Skeletal muscle satellite cell (primary cell): ENCODE measurements around the gene CEP164.

ENCODE experiments used
- H3K27me3 ChIP-seq: 2 replicates; pipeline ENCODE4 v1.7.0; 2013; ENCODE audit warnings: low read length; ENCODE audit not compliant: control insufficient read depth, insufficient read depth
- H3K36me3 ChIP-seq: 2 replicates; pipeline ENCODE4 v1.7.0; 2013; ENCODE audit warnings: mild to moderate bottlenecking, control low read depth, low read length; ENCODE audit not compliant: insufficient read depth
- H3K4me1 ChIP-seq: 2 replicates; pipeline ENCODE4 v1.7.0; 2013; ENCODE audit warnings: low read length; ENCODE audit not compliant: control insufficient read depth, insufficient read depth
- H3K4me2 ChIP-seq: 2 replicates; pipeline ENCODE4 v1.7.0; 2013; ENCODE audit warnings: mild to moderate bottlenecking, low read length
- H3K4me3 ChIP-seq: 2 replicates; pipeline ENCODE4 v1.7.0; 2013; ENCODE audit warnings: low read length
- H3K9ac ChIP-seq: 2 replicates; pipeline ENCODE4 v1.7.0; 2013; ENCODE audit warnings: mild to moderate bottlenecking, low read depth, low read length, moderate library complexity
- H3K9me3 ChIP-seq: replicated peaks from 2 replicates; pipeline ENCODE4 v1.7.0; 2013; ENCODE audit warnings: mild to moderate bottlenecking, control low read depth, low read length

The CEP164 gene

DNA sequence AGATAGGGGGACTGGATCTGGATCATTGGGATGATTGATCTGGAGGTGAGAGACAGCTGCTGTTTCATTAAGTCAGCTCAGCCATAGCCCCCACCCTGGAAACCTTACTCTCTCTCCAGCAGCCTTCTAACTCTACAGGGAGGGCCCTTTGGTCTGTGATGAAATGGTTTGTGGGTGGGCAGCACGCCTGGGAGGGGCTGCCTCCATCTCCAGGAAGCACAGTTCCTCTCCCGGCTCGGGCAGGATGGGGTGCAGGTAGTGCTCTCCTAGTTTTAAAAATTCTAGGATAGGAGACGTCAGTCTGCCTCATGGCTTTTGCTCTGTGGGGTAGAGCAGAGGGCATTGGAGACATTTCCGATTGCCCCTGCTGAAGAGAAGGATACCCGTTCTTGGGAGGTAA, 89.7 kb downstream of the CEP164 start:
- peaks cover 13% of the 10 kb centered on the region for H3K27me3 ChIP-seq
- no peak overlapping the region for H3K4me3 ChIP-seq
- no peak overlapping the region for H3K4me2 ChIP-seq
- H3K36me3 ChIP-seq, result no peaks in the 10 kb centered on the region
- no peak overlapping the region for H3K9ac ChIP-seq
- no peaks in the 10 kb centered on the region for H3K4me1 ChIP-seq
- no peaks in the 10 kb centered on the region for H3K9me3 ChIP-seq

DNA sequence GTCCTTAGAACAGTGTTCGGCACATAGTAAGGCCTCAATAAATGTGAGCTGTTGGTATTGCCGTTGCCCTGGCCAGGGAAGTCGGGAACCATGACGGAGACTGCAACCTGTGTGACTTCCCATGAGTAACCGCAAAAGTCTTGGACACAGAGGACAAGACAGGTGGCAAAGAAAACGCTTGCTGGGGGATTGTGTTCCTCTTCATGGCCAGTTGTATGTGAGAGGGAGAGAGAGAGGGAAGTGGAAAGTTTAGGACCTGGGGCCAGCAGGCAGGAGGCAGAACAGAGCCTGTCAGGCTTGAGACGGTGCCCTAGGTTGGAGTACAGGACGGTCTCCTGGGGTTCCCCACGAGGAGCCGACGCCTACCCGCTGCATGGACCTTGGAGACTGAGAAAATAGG, 90.2 kb downstream of the CEP164 start:
- H3K4me3 ChIP-seq, result no peak overlapping the region
- H3K9ac ChIP-seq, result no peak overlapping the region
- H3K4me1 ChIP-seq, result no peaks in the 10 kb centered on the region
- no peaks in the 10 kb centered on the region for H3K36me3 ChIP-seq
- H3K27me3 ChIP-seq, result peaks cover 16% of the 10 kb centered on the region
- H3K4me2 ChIP-seq, result no peak overlapping the region
- no peaks in the 10 kb centered on the region for H3K9me3 ChIP-seq

DNA sequence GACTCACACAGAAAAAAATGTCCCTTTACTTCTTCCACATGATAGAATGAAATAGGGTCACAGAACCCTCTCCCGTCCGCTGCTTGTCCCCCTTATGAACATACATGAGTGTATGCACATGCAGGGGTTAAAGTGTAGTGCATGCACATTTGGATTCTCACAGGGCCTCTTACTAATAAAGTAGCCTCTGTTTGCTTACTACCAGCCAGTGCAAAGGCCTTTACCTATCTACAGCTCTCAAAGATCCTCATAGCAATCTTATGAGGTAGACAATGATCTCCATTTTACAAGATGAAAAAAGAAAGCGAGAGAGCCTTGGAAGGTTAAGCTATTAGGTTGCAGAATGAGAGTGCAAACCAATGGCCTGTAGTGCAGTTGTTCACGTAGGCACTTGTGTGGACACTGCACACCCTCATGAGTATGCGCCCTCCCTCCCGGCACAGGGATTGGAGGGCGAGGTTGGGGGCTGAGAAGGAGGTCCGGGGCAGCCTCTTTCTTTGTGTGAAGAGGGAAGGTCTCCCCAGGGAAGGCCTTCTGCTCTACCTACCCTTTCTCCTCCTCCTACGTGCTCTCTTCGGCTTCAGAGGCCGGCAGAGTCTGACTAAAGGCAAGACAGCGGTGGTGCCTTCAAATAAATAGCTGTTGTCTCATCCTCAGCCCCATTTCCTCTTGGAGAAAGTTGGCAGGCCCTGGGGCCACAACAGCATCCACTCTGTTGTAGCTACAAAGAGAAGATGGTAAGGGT, 91.3 kb downstream of the CEP164 start:
- H3K4me2 ChIP-seq, result no peak overlapping the region
- no peak overlapping the region for H3K9ac ChIP-seq
- peaks cover 19% of the 10 kb centered on the region for H3K27me3 ChIP-seq

DNA sequence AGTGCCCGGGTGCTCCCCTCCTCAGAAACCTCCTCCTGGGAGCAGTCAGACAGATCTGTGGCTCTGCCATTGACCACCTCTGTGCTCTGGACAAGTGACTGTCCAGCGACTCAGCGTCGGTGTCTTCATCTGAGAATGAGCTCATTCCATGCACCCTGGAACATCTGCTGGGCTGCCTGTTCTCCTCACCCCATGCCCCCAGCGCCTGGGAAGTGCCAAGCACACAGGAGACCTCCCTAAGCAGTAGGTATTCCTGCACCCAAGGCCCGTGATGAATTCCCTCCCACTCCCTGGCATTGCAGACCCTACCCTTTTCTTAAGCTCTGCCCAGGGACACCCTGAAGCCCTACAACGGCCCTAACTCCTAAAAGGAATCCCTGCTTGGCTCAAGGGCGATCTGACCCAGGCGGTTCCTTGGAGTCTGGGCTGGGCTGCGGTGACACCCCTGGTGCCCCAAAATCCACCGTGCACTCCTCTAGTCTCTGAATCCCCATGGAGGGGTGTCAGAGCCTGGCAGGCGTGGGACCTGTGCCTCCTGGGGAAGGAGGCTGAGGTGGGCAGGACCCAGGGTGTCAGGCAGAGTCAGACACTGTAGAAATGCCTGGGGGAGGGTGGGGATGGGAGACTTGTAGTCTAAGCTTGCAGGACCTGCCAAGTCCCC, 92.0 kb downstream of the CEP164 start:
- H3K9ac ChIP-seq, result no peak overlapping the region
- H3K4me3 ChIP-seq, result no peak overlapping the region
- no peak overlapping the region for H3K4me2 ChIP-seq
- no peaks in the 10 kb centered on the region for H3K9me3 ChIP-seq
- no peaks in the 10 kb centered on the region for H3K36me3 ChIP-seq
- peaks cover 24% of the 10 kb centered on the region for H3K27me3 ChIP-seq
- no peaks in the 10 kb centered on the region for H3K4me1 ChIP-seq

More for the DNA sequence above, 91.3 kb downstream of the CEP164 start:
- no peaks in the 10 kb centered on the region for H3K4me1 ChIP-seq
- H3K4me3 ChIP-seq, result no peak overlapping the region
- H3K36me3 ChIP-seq, result no peaks in the 10 kb centered on the region
- H3K9me3 ChIP-seq, result no peaks in the 10 kb centered on the region

DNA sequence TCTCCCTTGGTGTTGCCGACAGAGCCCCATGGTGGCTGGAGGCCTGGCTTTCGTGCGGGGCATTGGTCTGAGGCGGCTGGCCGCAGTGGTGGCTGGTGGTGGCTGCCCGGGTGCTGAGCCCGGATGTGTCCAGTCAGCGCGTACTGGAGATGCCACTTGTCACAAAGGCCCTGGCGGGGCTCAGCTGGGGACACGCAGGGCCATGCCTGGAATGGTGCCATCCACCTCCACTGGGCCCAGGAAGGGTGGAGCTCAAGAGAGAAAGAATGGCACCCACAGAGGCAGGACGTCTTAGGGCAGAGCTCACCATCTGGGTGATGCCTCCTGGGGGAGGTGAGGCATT, 92.5 kb downstream of the CEP164 start:
- Histone ChIP-seq H3K4me2 (no peak overlapping the region), H3K27me3 (peaks cover 26% of the 10 kb centered on the region), H3K9ac (no peak overlapping the region), H3K9me3 (no peaks in the 10 kb centered on the region), H3K4me1 (no peaks in the 10 kb centered on the region), H3K4me3 (no peak overlapping the region), H3K36me3 (no peaks in the 10 kb centered on the region)

DNA sequence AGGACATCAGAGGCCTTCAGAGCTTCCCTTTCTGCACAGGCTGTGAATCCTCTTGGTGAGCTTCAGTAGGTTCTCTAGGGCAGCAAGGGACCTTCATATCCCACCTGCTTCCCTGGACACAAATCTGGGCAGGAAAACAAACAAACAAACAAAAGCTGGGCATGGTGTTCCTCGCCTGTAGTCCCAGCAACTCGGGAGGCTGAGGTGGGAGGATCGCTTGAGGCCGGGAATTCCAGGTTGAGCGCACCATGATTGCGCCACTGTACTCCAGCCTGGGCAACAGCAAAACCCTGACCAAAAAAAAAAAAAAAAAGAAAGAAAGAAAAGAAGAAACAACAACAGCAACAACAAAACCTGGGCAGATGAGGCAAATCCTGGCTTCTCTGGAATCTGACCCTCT, 92.9 kb downstream of the CEP164 start:
- Histone ChIP-seq H3K9me3 (no peaks in the 10 kb centered on the region), H3K4me1 (no peaks in the 10 kb centered on the region), H3K36me3 (no peaks in the 10 kb centered on the region), H3K4me3 (no peak overlapping the region), H3K27me3 (peaks cover 26% of the 10 kb centered on the region), H3K9ac (no peak overlapping the region), H3K4me2 (no peak overlapping the region)

DNA sequence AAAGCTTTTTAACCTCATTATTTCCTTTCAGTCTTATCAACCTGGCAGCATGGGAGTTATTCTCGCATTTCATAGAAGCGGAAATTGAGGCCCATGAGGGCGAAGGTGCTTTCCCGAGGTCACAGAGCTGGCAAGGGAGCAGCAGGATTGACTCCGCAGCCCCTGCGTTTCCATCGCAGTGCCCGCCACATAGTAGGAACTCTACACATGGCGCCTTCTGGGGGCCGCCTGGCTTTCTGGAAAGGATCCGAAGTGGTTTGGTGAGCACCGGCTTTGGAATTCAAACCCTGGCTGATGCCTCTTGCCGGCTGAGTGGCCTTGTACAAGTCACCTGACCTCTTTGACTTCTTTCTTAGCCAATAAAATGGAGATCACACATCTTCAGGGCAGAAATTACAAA, 93.4 kb downstream of the CEP164 start:
- no peaks in the 10 kb centered on the region for H3K4me1 ChIP-seq
- H3K4me3 ChIP-seq, result no peak overlapping the region
- H3K36me3 ChIP-seq, result no peaks in the 10 kb centered on the region
- peaks cover 26% of the 10 kb centered on the region for H3K27me3 ChIP-seq
- H3K9me3 ChIP-seq, result no peaks in the 10 kb centered on the region
- H3K4me2 ChIP-seq, result no peak overlapping the region
- H3K9ac ChIP-seq, result no peak overlapping the region

DNA sequence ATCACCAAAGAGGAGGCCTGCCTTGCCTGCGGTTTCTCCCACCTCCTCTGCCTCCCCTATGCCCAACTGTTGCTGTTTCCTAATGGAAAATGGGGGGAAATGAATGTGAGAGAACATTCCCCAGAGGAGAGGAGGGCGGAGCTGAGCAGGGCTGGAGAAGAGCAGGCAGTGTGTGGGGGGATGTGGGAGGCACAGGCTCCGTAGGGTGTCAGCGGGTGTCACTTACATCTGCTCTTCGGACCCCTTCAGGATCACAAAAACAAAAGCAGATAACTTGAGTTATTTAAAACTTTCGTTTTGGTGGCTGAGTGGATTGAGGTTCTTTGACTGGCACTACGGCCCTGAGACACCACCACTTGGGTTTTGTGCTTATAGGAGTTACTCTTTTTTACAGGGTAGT, 93.8 kb downstream of the CEP164 start:
- Histone ChIP-seq H3K9ac (no peak overlapping the region), H3K9me3 (no peaks in the 10 kb centered on the region), H3K36me3 (no peaks in the 10 kb centered on the region), H3K4me2 (no peak overlapping the region), H3K4me1 (no peaks in the 10 kb centered on the region), H3K4me3 (no peak overlapping the region), H3K27me3 (peaks cover 26% of the 10 kb centered on the region)

DNA sequence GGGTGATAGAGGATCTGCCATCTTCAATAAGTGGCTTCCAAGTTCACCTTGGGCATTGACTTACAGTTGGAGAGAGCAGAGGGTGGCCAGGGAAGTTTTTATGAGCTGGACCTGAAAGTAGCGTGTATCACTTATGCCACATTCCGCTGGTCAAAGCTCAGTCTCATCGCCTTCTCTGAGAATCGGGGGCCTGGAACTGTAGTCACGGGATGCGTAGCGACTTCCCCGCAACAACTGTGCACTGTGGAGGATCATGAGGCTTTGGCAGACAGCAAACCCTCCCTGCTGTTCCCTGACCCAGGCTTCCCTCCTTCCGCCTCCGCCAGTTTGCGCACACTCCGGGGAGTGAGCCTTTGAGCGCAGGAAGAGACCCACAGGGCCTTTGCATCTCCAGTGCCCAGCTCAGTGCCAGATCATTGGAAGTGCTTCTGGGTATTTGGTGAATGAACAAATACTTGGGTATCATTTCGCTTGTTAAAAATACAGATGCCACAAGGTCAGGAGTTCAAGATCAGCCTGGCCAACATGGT, 95.5 kb downstream of the CEP164 start:
- no peak overlapping the region for H3K9ac ChIP-seq
- H3K4me3 ChIP-seq, result no peak overlapping the region
- no peaks in the 10 kb centered on the region for H3K4me1 ChIP-seq
- H3K9me3 ChIP-seq, result no peaks in the 10 kb centered on the region
- no peaks in the 10 kb centered on the region for H3K36me3 ChIP-seq
- H3K27me3 ChIP-seq, result peaks cover 29% of the 10 kb centered on the region
- H3K4me2 ChIP-seq, result no peak overlapping the region

DNA sequence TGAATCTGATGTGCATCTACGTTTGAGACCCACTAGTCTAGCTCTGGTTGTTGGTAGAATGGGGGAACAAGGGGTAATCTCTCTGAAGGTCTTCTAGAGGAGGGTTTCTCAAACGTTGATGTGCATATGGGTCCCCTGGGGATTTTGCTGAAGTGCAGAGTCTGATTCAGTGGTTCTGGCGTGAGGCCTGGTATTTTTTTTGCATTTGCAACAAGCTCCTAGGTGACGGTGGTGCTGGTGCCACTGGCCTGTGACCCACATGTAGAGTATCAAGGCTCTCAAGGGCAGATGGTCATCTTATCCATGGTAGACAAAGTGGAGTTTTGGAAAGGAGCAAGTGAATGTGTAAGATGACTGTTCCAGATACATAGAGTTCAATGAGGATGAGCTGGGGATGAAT, 97.1 kb downstream of the CEP164 start:
- no peak overlapping the region for H3K9ac ChIP-seq
- no peaks in the 10 kb centered on the region for H3K9me3 ChIP-seq
- no peaks in the 10 kb centered on the region for H3K36me3 ChIP-seq
- no peak overlapping the region for H3K4me2 ChIP-seq
- no peak overlapping the region for H3K4me3 ChIP-seq
- H3K4me1 ChIP-seq, result no peaks in the 10 kb centered on the region
- peaks cover 34% of the 10 kb centered on the region for H3K27me3 ChIP-seq

DNA sequence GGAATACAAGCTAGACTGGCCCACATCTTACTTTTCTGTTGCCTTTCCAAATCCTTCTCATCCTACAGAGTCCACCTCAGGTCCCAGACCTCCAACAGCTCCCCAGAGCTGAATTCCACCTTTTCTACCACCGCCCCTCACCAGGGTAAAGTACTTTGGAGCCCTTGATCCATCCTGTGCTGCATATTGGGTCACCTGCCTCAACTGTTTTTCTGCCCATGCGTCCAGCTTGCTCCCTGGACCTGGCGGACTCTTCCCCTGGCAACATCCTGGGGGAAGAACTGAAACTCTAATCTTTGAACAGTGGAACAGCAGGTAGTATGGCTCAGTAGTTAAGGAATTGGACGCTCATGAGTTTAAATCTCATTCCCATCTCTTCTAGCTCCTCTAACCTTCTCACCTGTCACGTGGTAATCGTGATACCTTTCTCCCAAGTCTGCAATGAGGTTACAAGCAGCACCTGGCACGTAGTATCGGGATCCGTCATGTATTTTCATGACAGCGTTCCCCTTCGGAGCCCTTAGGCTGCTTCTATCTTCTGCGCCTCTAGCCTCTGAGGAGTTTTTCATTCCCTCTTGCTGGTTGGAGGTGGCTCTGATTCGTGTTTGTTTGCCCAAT, 98.1 kb downstream of the CEP164 start:
- no peaks in the 10 kb centered on the region for H3K4me1 ChIP-seq
- no peak overlapping the region for H3K9ac ChIP-seq

More for the DNA sequence above, 98.1 kb downstream of the CEP164 start:
- H3K9me3 ChIP-seq, result no peaks in the 10 kb centered on the region
- H3K36me3 ChIP-seq, result no peaks in the 10 kb centered on the region
- H3K27me3 ChIP-seq, result peaks cover 35% of the 10 kb centered on the region
- no peak overlapping the region for H3K4me3 ChIP-seq
- H3K4me2 ChIP-seq, result no peak overlapping the region
